Liver (tissue), 9 donors: ENCODE measurements around the gene SLC12A7. TPM values are rescaled to one million over a fixed set of nuclear protein-coding genes. Genes with fewer than 3 reads are reported as not detected.

Experiments used
- DNase-seq: peaks from one replicate; pipeline ENCODE4 v3.0.0-alpha.2; 2017; ENCODE audit warnings: low spot score
- H3K27ac ChIP-seq, 2 donors: one replicate each; pipeline ENCODE4 v1.7.0; 2013; ENCODE audit warnings: inconsistent platforms in 2 of 2, low read length in 2 of 2, control low read depth in 1 of 2, low read depth in 1 of 2, mild to moderate bottlenecking in 1 of 2
- H3K27me3 ChIP-seq, 4 donors: one replicate each; pipeline versions ENCODE4 v1.6.1 to v1.7.0; 2013; ENCODE audit warnings: low read length in 3 of 4, inconsistent platforms in 1 of 4, mild to moderate bottlenecking in 1 of 4, moderate library complexity in 1 of 4; ENCODE audit not compliant: control insufficient read depth in 4 of 4, insufficient read depth in 4 of 4
- H3K36me3 ChIP-seq, 4 donors: one replicate each; pipeline versions ENCODE4 v1.6.1 to v1.7.0; 2013; ENCODE audit warnings: low read length in 3 of 4, mild to moderate bottlenecking in 3 of 4, low read depth in 1 of 4, moderate library complexity in 1 of 4; ENCODE audit not compliant: control insufficient read depth in 4 of 4, insufficient read depth in 3 of 4
- H3K4me1 ChIP-seq, 4 donors: one replicate each; pipeline versions ENCODE4 v1.6.1 to v1.7.0; 2013; ENCODE audit warnings: low read length in 3 of 4, mild to moderate bottlenecking in 3 of 4, moderate library complexity in 1 of 4; ENCODE audit not compliant: control insufficient read depth in 4 of 4, insufficient read depth in 4 of 4
- H3K4me3 ChIP-seq, 3 donors: one replicate each; pipeline versions ENCODE4 v1.6.1 to v1.7.0; 2013; ENCODE audit warnings: low read length in 3 of 3, control low read depth in 1 of 3, low read depth in 1 of 3, mild to moderate bottlenecking in 1 of 3
- H3K9ac ChIP-seq, 2 donors: one replicate each; pipeline ENCODE4 v1.7.0; 2013; ENCODE audit warnings: low read length in 2 of 2, mild to moderate bottlenecking in 2 of 2, moderate library complexity in 2 of 2, control low read depth in 1 of 2, low read depth in 1 of 2
- H3K9me3 ChIP-seq, 4 donors: one replicate each; pipeline versions ENCODE4 v1.6.1 to v1.7.0; 2013; ENCODE audit warnings: low read length in 3 of 4; ENCODE audit not compliant: control insufficient read depth in 4 of 4
- ATF3 ChIP-seq: IDR thresholded peaks from 2 replicates; pipeline ENCODE4 v1.6.1; 2016; ENCODE audit warnings: antibody characterized with exemption
- CTCF ChIP-seq: fragments of 150-350 bp; IDR thresholded peaks from 2 replicates; pipeline ENCODE4 v1.5.1; 2017; ENCODE audit warnings: improper control_type of control experiment, low read depth, low read length; ENCODE audit not compliant: missing input control
- FOXA1 ChIP-seq: IDR thresholded peaks from 2 replicates; pipeline ENCODE4 v1.6.1; 2016; ENCODE audit warnings: antibody characterized with exemption
- FOXA2 ChIP-seq: IDR thresholded peaks from 2 replicates; pipeline ENCODE4 v1.6.1; 2016; ENCODE audit warnings: antibody characterized with exemption
- GABPA ChIP-seq, 2 donors: IDR thresholded peaks in 1 of 2; conservative IDR thresholded peaks in 1 of 2; 2 replicates each; pipeline ENCODE4 v1.6.1; 2016; ENCODE audit warnings: antibody characterized with exemption in 2 of 2, mild to moderate bottlenecking in 1 of 2, moderate library complexity in 1 of 2
- HNF4A ChIP-seq, 2 donors: conservative IDR thresholded peaks; 2 replicates each; pipeline ENCODE4 v1.6.1; 2016; ENCODE audit warnings: antibody characterized with exemption in 2 of 2, mild to moderate bottlenecking in 2 of 2
- JUND ChIP-seq, 2 donors: IDR thresholded peaks; 2 replicates each; pipeline ENCODE4 v1.6.1; 2016; ENCODE audit warnings: antibody characterized with exemption in 2 of 2
- NR2F2 ChIP-seq: IDR thresholded peaks from 2 replicates; pipeline ENCODE4 v1.6.1; 2016; ENCODE audit warnings: antibody characterized with exemption
- SP1 ChIP-seq: IDR thresholded peaks from 2 replicates; pipeline ENCODE4 v1.6.1; 2018; ENCODE audit warnings: antibody characterized with exemption, mild to moderate bottlenecking
- TAF1 ChIP-seq: conservative IDR thresholded peaks from 2 replicates; pipeline ENCODE4 v1.6.1; 2016; ENCODE audit warnings: antibody characterized with exemption, mild to moderate bottlenecking
- YY1 ChIP-seq: IDR thresholded peaks from 2 replicates; pipeline ENCODE4 v1.6.1; 2016; ENCODE audit warnings: antibody characterized with exemption, mild to moderate bottlenecking
- WGBS: extraction: QIAGEN DNeasy Blood & Tissue Kit; methylation state at CpG from one replicate; pipeline ENCODE4 v1.1.7; 2013; 5-methylcytosine and 5-hydroxymethylcytosine counted together
- polyA plus RNA-seq, 2 donors: library from polyadenylated mRNA; stranded (reverse) in 1 of 2; unstranded in 1 of 2; fragments of 200-250 nt in 1 of 2; fragments of >200 nt in 1 of 2; fragmentation: Nextera tagmentation in 1 of 2; extraction: Ambion mirVana in 1 of 2; gene quantifications; one replicate each; pipeline versions ENCODE4 v1.2.1 to v1.2.3, GENCODE V29; 2013 to 2015
- total RNA-seq, 2 donors: library from RNA; depleted of rRNA; stranded (reverse); fragments of >200 nt; gene quantifications; one replicate each; pipeline ENCODE4 v1.2.3, GENCODE V29; 2014
- TF ChIP-seq, protein P1 (sequence below): IDR thresholded peaks from 2 replicates; pipeline ENCODE4 v1.6.1; 2016; ENCODE audit warnings: antibody characterized with exemption, mild to moderate bottlenecking
- donor health status: healthy.
- donor health status: healthy.
- donor health status: healthy.
- donor health status: healthy.
- donor health status: healthy.

SLC12A7 gene
- total and polyA plus RNA-seq, 4 donors = 12.3 to 64.2 (median 28.9) TPM

DNA sequence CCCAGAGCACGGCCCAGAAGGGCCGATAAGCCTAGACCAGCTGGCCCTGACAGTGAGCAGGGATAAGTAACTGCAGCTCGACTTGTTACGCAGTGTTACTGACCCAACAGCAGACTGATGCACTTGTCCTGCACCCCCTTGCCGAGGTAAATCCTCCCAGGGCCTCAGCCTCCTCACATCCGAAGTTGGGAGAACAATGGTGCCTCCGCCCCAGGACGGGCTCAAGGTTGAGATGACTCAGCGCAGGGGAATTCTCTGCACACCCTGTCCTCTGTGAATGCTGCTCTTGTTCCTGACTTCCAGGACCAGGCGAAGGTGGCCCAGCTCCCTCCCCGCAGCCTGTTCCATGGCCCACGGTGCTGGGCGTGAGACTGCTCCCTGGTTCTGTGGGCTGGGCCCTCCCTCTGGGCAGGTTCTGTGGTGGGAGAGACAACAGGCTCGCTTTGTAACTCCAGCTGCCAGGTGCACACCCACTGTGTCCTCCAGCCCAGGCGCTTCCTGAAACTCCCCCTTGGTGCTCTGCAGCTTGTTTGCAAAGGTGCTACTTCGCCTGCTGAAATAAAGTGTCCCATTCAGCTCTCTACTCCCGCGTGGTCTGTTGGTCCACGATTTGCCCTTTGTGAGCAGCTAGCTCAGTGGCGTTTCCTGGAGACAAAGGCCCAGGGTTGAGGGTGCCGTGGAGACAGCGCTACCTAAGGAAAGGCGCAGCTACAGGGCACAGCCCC is 49.4 kb upstream of the SLC12A7 start (continued):
- no peak for TF ChIP-seq YY1
- TF ChIP-seq FOXA2 = no peak

DNA sequence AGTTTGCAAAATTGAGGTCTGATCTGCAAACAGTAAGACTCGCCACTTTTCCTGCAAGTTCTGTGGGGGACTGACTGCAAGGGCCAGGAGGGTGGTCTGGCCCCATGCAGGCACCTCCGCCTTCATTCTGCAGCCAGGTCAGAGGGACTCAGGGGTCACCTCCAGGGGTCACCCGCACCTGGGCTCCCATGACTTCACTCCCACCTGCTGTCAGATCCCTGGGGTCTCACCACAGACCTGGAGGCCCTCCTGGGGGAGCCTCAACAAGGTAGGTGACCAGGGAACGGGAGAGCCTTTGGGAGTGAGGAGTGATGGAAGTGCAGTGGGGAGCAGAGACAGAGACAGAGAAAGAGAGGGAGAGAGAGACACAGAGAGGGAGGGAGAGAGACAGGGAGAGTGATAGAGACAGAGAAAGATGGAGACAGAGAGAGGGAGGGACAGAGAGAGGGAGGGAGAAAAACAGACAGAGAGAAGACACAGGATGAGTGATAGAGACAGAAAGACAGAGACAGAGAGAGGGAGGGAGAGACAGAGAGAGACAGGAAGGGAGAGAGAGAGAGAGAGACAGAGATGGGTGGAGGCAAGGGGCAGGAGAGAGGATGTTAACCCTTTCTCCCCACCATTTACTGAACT is 48.0 kb upstream of the SLC12A7 start:
- Histone ChIP-seq H3K9ac (no peak overlapping the region), H3K27ac (no peak overlapping the region), H3K27me3 (peaks cover 0 to 4% (median 0%) of the 10 kb centered on the region in 4 donors), H3K4me3 (no peak overlapping the region), H3K9me3 (no peaks in the 10 kb centered on the region), H3K4me1 (peaks cover 0 to 7% (median 3%) of the 10 kb centered on the region in 4 donors), H3K36me3 (no peaks in the 10 kb centered on the region)
- no peak for TF ChIP-seq ATF3
- TF ChIP-seq FOXA1 = no peak
- TF ChIP-seq YY1 = no peak
- TF ChIP-seq GABPA (IDR thresholded peaks at IDR 0.05 in 1 of 2, conservative IDR thresholded peaks at IDR 0.05 in 1 of 2) = no peak
- 72% methylated on average over 4 of the region's 4 CpGs for WGBS
- no peak for DNase-seq

DNA sequence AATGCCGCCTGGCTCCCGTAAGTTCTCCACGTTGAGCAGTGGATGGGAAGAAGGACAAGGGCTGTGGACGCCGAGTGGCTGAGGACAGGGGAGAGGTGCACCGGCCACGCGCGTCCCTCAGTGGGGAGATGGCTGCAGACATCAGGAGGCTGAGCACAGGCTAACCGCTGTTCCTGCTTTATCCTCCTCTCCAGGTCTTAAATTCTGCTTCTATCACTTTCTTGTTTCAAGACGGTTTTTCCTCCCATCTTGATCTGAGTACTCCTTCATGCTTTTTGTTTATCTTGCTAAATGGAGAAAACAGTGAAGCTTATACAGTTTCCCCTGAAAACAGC is 47.4 kb upstream of the SLC12A7 start:
- DNase-seq = no peak
- Histone ChIP-seq H3K36me3 (no peaks in the 10 kb centered on the region), H3K9ac (no peak overlapping the region), H3K4me3 (no peak overlapping the region), H3K4me1 (peaks cover 0 to 7% (median 3%) of the 10 kb centered on the region in 4 donors), H3K9me3 (no peaks in the 10 kb centered on the region), H3K27me3 (peaks cover 0 to 4% (median 0%) of the 10 kb centered on the region in 4 donors), H3K27ac (no peak overlapping the region)
- TF ChIP-seq CTCF (no peak), HNF4A (conservative IDR thresholded peaks at IDR 0.05) (no peak), NR2F2 (no peak), TAF1 (no peak), SP1 (no peak), JUND (IDR thresholded peaks at IDR 0.05) (no peak), ATF3 (no peak), GABPA (IDR thresholded peaks at IDR 0.05 in 1 of 2, conservative IDR thresholded peaks at IDR 0.05 in 1 of 2) (no peak)
- TF ChIP-seq, protein P1, sequence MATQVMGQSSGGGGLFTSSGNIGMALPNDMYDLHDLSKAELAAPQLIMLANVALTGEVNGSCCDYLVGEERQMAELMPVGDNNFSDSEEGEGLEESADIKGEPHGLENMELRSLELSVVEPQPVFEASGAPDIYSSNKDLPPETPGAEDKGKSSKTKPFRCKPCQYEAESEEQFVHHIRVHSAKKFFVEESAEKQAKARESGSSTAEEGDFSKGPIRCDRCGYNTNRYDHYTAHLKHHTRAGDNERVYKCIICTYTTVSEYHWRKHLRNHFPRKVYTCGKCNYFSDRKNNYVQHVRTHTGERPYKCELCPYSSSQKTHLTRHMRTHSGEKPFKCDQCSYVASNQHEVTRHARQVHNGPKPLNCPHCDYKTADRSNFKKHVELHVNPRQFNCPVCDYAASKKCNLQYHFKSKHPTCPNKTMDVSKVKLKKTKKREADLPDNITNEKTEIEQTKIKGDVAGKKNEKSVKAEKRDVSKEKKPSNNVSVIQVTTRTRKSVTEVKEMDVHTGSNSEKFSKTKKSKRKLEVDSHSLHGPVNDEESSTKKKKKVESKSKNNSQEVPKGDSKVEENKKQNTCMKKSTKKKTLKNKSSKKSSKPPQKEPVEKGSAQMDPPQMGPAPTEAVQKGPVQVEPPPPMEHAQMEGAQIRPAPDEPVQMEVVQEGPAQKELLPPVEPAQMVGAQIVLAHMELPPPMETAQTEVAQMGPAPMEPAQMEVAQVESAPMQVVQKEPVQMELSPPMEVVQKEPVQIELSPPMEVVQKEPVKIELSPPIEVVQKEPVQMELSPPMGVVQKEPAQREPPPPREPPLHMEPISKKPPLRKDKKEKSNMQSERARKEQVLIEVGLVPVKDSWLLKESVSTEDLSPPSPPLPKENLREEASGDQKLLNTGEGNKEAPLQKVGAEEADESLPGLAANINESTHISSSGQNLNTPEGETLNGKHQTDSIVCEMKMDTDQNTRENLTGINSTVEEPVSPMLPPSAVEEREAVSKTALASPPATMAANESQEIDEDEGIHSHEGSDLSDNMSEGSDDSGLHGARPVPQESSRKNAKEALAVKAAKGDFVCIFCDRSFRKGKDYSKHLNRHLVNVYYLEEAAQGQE = no peak
- 84% methylated on average over 11 of the region's 11 CpGs for WGBS
